Activated T-cell treated with anti-CD3 and anti-CD28 coated beads, Interleukin-2, amount 50 U/mL, for 1 hour (primary cell): ENCODE data around the gene ABL1.

Experiments used
- DNase-seq: peaks from one replicate; pipeline ENCODE4 v3.0.0-alpha.2; 2020

The ABL1 gene

DNA sequence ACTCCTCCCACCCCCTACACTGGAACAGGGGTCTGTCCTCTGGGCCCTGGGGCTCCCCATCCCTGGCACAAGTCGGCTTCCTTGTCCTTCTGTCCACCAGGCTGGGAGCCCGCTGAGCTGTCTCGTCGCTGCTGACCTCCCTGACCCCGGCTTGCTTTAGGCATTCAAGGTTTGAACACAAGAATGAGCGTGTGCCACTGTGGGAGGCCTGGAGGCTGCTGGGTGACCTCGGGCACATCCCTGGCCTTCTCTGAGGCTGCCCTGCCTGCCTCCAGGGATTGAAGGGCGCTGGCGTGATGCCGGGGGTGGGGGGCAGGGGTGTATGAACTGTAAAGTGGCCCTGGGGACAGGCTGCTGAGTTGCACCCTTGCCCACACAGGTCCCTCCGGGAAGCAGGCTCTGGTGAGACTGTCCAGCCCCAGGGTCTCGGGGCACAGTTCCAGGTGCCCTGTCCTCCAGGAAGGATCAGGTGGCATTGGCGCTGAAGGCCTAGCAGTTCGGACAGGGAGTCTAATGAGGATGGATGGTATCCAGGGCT, 85.8 kb downstream of the ABL1 start:
- no peak for DNase-seq

DNA sequence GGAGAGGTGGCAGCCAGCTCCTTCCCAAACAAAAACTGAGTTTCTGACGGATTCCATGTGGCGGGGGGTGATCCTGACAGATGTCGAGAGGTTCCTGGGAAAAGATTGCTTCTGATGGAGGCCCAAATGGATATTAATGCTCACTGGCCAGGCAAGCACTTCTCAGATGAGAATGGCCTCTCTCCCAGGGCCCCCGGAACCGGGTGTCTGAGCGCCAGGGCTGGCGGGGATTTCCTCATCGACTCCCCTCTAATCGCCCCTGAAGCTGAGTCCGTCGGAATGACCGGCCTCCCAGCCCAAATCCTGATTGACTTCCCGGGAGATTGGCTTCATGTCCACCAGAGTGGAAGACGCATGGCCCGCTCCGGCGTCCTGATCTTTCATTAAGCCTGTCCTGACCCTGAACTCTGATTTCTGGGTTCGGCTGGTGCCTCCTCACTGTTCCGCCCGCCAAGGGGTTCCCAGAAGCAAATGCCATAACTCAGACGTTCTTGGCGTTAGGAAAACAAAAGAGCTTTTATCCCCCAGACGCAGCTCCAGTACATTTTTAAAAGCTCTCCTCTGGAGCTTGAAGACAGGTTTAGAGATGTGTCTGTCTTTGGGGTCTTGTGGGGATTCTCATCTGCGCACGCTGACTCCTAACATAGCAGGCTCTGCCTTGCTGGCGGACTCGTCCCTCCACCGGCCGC, 86.4 kb downstream of the ABL1 start:
- no peak for DNase-seq

GRCh38 chr9:130921989-130922892, 87.2 kb downstream of the ABL1 start:
- DNase-seq: no peak

- no peak for DNase-seq
These were observed 88.0 kb downstream of the ABL1 start for GRCh38 chr9:130922893-130923610.

DNA sequence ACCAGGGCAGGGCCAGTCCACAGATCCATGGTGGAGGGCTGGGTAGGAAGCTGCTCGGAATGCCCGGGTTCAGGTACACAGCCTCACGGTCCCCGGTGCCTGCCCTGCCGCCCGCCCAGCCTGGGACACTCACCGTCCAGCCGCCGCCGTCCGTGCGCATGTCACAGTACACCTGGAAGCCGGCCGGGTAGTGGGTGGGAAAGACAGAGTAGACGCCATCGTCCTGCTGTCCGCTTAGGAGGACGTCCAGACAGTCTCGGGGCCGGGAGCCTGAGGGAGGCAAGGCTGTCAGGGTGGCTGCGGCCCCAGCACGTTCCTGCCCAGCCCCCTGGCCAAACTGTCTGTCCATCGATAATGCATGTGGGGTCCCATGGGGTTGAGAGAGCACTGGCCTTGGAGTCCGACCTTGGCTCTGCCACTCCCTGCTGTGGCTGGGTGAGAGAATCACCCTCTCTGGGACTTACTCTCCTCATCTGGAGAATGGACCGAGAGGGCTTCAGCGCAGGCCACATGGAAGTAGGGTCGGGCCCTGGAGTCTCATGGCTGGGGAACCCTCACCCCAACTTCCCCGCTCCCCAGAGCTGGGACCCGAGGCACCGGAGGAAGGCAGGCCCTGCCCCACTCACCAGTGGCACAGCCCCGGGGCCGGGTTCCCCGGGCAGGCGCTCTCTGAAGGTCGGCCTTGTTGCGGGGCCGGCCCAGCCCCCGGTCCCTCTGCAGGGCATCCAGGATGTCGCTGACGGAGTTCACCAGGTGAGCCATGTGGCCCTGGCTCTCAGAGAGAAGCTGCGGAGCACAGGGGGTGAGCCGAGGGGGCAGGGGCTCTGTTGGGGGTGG, 88.8 kb downstream of the ABL1 start:
- no peak for DNase-seq

DNA sequence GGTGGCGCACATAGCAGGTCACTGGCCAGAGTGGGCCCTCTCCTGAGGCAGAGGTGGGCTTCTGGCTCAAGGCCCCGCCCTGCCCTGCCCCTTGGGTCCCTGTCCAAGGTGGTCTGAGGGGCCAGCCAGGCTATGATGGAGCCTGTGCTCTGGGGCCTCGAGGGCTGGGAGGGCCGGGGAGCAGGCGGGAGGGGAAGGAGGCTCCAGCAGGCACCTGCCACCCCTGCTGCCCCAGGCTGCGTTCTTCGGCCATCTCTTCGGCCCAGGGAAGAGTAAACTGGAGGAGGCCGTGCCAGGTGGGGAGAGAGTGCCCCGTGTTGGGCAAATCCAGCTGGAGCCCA, 89.4 kb downstream of the ABL1 start:
- no peak for DNase-seq

GRCh38 chr9:130925050-130925678, 90.1 kb downstream of the ABL1 start:
- DNase-seq: no peak

DNA sequence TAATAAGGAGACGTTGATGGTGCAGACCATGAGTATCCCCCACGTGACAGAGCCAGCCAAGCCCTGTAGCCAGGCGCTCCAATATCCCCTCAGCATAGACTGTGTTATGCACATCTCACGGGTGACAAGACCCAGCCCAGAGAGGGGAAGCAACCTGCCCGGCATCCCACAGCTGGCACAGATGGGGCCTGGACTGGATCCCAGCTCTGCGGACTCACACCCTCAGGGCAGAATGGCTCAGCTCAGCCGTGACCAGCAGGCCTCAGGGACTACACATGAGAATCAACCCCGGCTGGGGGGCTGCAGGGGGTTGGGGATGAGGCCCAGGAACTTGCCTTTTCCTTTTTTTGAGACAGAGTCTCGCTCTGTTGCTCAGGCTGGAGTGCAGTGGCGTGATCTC, 92.3 kb downstream of the ABL1 start:
- DNase-seq: no peak

DNA sequence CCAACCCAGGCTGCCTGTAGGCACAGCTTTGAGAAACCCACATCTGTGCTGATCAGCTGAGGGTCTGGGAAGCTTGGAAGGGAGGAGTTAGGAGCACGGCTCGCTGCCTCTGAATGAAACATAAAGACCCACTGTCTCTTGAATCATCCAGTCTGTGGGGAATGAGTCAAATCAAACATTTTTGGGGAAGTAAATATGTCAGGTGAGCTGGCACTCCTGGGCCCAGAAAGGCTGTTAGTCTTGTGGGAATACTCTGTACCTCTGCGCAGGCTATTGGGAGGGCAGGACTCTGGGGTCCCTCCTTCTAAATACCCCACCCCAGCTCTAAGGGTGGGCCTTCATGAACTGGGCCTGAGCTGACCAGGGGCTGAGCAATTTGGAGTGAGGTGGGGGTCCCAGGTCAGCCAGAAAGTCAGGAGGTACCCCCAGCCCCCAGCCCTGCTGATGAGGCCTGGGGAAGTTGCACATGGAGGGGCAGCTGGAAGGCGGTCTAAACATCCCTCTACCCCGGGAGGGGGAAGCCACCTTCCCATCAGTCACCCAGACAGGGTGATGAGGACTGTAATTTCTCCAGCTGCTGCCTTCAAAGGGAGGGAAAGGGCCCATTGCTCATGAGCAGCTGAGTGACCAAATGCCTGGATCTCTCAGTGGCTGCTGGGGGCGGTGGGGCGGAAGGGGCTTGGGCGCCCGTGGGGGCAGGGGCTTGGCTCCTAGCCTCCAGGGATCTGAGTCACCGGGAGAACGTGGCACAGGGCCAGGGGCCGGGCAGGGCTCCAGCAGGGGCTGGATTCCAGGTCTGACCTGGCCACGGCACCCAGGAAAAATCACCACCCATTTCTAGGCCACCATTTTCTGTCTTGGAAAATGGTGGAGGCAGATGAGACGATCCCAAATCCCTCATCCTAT, 93.2 kb downstream of the ABL1 start:
- DNase-seq: no peak

- no peak for DNase-seq
These were observed 94.6 kb downstream of the ABL1 start for GRCh38 chr9:130929571-130930038.

- DNase-seq: no peak
These were observed 95.2 kb downstream of the ABL1 start for GRCh38 chr9:130930132-130930803.

DNA sequence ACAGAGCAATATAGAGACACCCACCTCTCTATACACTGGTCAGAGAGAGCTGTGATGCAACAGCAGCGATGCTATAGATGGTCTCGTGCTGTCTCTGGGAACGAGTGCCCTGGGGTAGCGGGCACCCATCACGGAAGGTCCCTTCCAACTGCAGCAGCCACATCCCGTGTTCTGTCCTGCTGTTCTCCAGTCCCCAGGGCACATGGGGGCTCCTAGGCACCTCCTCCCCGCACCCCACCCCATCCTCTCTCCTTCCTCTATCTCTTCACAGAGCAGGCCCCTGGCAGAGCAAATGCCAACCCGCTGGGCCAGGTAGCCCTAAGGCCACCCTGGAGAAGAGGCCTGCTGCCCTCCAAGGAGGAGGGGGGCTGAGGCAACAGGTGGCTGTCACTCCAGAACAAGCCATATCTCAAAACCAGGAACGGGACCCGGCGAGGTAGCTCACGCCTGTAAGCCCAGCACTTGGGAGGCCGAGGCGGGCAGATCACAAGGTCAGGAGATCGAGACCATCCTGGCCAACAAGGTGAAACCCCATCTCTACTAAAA, 95.8 kb downstream of the ABL1 start:
- no peak for DNase-seq

- no peak for DNase-seq
These were observed 96.6 kb downstream of the ABL1 start for GRCh38 chr9:130931508-130932254.

DNA sequence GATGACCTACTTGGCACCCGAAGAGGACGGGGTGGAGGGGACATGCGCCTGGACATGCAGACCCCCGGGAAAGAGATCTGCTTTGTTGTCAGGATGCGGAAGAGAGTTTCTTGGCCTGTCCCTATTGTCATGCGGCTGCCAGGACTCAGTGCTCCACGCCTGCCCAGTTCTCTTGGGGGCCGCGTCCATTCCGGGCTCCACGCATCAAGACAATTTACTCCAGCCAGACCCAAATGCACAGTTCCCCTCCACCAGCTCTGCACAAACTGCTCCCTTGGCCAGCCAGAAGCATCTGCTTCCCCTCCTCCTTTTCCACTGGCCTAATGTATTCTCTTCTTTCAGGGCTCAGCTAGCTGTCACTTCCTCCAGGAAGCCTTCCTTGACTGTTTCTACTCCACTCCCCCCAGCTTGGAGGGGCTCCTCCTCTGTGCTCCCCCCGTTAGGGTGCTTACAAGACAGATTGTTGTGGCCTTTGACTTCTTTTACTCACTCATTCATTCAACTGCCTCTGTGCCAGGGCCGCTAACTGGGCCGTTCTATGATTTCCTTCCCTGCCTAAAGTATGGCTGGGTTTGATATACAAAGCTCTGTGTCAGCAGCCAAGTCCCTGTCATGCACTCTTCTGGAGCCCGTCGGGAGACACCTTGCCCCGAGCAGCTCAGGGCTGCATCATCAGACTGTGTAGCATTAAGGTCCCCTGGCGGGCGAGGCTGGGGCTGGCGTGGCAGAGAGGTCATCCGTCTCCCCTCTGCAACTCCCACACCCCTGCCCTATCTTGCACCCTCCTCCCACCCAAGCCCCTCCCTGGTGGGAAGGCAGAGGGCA, 97.4 kb downstream of the ABL1 start:
- DNase-seq: no peak

DNA sequence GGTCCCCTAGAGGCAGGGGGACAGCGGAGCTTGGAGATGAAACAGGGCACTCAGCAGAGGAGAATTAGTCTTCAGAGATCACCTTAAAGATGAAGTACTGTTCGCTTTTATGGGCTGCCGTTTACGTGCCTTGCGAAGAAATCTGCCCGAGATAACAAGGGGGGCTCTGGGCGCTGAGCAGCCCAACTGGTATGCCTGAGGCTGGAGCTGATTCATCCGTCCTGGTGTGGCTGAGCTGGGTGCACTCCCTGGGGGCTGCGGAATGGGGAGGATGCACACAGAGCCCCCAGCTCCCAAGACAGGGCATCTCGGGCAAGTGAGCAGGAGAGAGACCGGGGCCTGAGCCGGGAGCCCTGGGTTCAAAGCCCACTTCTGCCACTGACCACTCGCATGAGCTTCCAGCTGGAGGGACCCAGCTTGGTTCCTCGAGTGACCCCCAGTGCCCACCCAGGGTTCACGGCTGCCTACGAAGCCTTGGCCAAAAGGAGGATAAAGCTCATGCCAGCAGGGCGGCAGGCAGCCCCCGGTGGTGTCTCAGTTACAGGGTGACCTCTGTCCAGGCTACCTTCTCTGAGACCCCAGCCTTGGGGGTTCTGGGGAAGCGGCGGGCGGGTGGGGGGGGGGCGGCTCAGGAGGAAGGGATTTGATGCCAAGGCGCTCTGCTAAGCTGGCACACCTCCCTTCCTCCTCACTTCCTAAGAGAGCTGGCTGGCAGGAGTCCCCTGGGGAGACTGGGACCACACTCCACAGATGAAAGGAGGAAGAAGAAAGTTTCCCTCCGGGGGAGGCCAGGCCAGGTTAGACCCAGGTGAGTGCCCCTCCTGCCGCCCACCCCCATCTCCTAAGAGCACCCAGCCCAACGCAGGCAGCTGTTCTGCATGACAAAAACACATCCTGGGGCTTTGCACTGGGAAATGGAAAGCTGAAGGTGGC, 98.3 kb downstream of the ABL1 start:
- no peak for DNase-seq

- DNase-seq: no peak
These were observed 99.2 kb downstream of the ABL1 start for GRCh38 chr9:130934246-130934645.
